Measurements from ENCODE around the gene FITM1.

GRCh38 chr14:24081739-24082211 lies 48.7 kb upstream of the FITM1 start:
- no peak for TF ChIP-seq CTCF (conservative IDR thresholded peaks at IDR 0.05 in 1 of 2, IDR thresholded peaks at IDR 0.05 in 1 of 2; ENCODE audit: low read depth in 1 of 2, low read length in 2 of 2)
- no peak for TF ChIP-seq EZH2 (IDR thresholded peaks at IDR 0.05; ENCODE audit: low read length, missing control alignments)

Measured in fibroblast of lung (primary cell).